Spinal cord (tissue), 10 donors: Measurements from ENCODE around the gene GUCA1A. TPM values are rescaled to one million over a fixed set of nuclear protein-coding genes. Genes with fewer than 3 reads are reported as not detected.
"Not testable (repeated sequence)": the region's sequence is repeated elsewhere in the genome, so short reads cannot be mapped to it uniquely, and the experiment has no call there.

ENCODE experiments used
- DNase-seq, 6 donors: peaks; one replicate each; pipeline versions ENCODE4 v3.0.0 to v3.0.0-alpha.2; 2013 to 2015; ENCODE audit warnings: low spot score in 6 of 6, low read depth in 4 of 6
- H3K27ac ChIP-seq: one replicate; pipeline ENCODE4 v1.5.1; 2013; ENCODE audit warnings: low read depth, low read length, control low read depth
- H3K27me3 ChIP-seq: one replicate; pipeline ENCODE4 v1.6.1; 2013; ENCODE audit warnings: low read length; ENCODE audit not compliant: control insufficient read depth, insufficient read depth
- H3K36me3 ChIP-seq: one replicate; pipeline ENCODE4 v1.6.1; 2013; ENCODE audit warnings: low read length; ENCODE audit not compliant: control insufficient read depth, insufficient read depth
- H3K4me1 ChIP-seq: one replicate; pipeline ENCODE4 v1.6.1; 2013; ENCODE audit warnings: low read length; ENCODE audit not compliant: control insufficient read depth, insufficient read depth
- H3K4me3 ChIP-seq: one replicate; pipeline ENCODE4 v1.5.1; 2013; ENCODE audit warnings: low read depth, low read length, control low read depth
- H3K9me3 ChIP-seq: one replicate; pipeline ENCODE4 v1.6.1; 2013; ENCODE audit warnings: low read length; ENCODE audit not compliant: control insufficient read depth, insufficient read depth
- WGBS: methylation state at CpG from one replicate; pipeline ENCODE4 v1.1.5; 2013; ENCODE audit warnings: missing lambda C conversion rate; ENCODE audit not compliant: insufficient coverage; 5-methylcytosine and 5-hydroxymethylcytosine counted together
- polyA plus RNA-seq, 2 donors: library from polyadenylated mRNA; unstranded; fragments of 120-200 nt; gene quantifications; one replicate each; pipeline ENCODE4 v1.2.1, GENCODE V29; 2013; ENCODE audit not compliant: insufficient read length in 2 of 2
- total RNA-seq, 2 donors: library from RNA; depleted of rRNA in 1 of 2; stranded (reverse); fragments of 120-200 nt in 1 of 2; fragments of >200 nt in 1 of 2; gene quantifications; one replicate each; pipeline versions ENCODE4 v1.2.3 to v1.2.4, GENCODE V29; 2013 to 2014
- donor health status: healthy.

GUCA1A gene
- total and polyA plus RNA-seq, 4 donors = 1.5 to 5.8 (median 3.1) TPM

- Histone ChIP-seq H3K4me1 (no peaks in the 10 kb centered on the region), H3K27ac (no peak overlapping the region), H3K27me3 (no peaks in the 10 kb centered on the region), H3K36me3 (peaks cover 12% of the 10 kb centered on the region), H3K9me3 (no peaks in the 10 kb centered on the region), H3K4me3 (no peak overlapping the region)
- no peak for DNase-seq
- WGBS = 89% methylated on average over 1 of the region's 1 CpG
Measured at GRCh38 chr6:42200035-42200434, 26.9 kb downstream of the GUCA1A start.

GRCh38 chr6:42201382-42201781 lies 28.2 kb downstream of the GUCA1A start:
- no peak overlapping the region for H3K4me3 ChIP-seq
- DNase-seq = no peak
- WGBS = no CpG with 5 or more reads among the region's 3 CpGs

GRCh38 chr6:42202131-42202915 lies 29.2 kb downstream of the GUCA1A start:
- not testable (repeated sequence) for H3K27ac ChIP-seq, H3K4me1 ChIP-seq, H3K4me3 ChIP-seq, H3K9me3 ChIP-seq, H3K27me3 ChIP-seq, DNase-seq
- peaks cover 16% of the 10 kb centered on the region for H3K36me3 ChIP-seq
- WGBS = 75% methylated on average over 3 of the region's 13 CpGs

More at GRCh38 chr6:42201382-42201781, 28.2 kb downstream of the GUCA1A start:
- no peaks in the 10 kb centered on the region for H3K27me3 ChIP-seq
- no peaks in the 10 kb centered on the region for H3K9me3 ChIP-seq
- H3K27ac ChIP-seq = no peak overlapping the region
- peaks cover 16% of the 10 kb centered on the region for H3K36me3 ChIP-seq
- H3K4me1 ChIP-seq = no peaks in the 10 kb centered on the region

GRCh38 chr6:42203183-42203582 lies 30.0 kb downstream of the GUCA1A start:
- WGBS = 100% methylated on average over 1 of the region's 3 CpGs
- Histone ChIP-seq H3K27me3 (no peaks in the 10 kb centered on the region), H3K36me3 (peaks cover 16% of the 10 kb centered on the region), H3K27ac (no peak overlapping the region), H3K4me3 (no peak overlapping the region), H3K4me1 (no peaks in the 10 kb centered on the region), H3K9me3 (no peaks in the 10 kb centered on the region)
- DNase-seq = no peak

- H3K27ac ChIP-seq = no peak overlapping the region
- H3K4me1 ChIP-seq = no peaks in the 10 kb centered on the region
- H3K9me3 ChIP-seq = no peaks in the 10 kb centered on the region
- H3K36me3 ChIP-seq = peaks cover 31% of the 10 kb centered on the region
- no peaks in the 10 kb centered on the region for H3K27me3 ChIP-seq
- 100% methylated on average over 3 of the region's 4 CpGs for WGBS
- H3K4me3 ChIP-seq = no peak overlapping the region
- no peak for DNase-seq
Measured at GRCh38 chr6:42204768-42205282, 31.7 kb downstream of the GUCA1A start.

GRCh38 chr6:42207559-42207958 lies 34.4 kb downstream of the GUCA1A start:
- H3K36me3 ChIP-seq = peaks cover 36% of the 10 kb centered on the region
- H3K9me3 ChIP-seq, DNase-seq, H3K27me3 ChIP-seq, H3K27ac ChIP-seq, H3K4me3 ChIP-seq, H3K4me1 ChIP-seq: not testable (repeated sequence)
- 80% methylated on average over 1 of the region's 2 CpGs for WGBS

- WGBS = no CpG with 5 or more reads among the region's 1 CpG
- H3K36me3 ChIP-seq = peaks cover 31% of the 10 kb centered on the region
- peaks cover 3% of the 10 kb centered on the region for H3K4me1 ChIP-seq
- no peak overlapping the region for H3K27ac ChIP-seq
- no peak overlapping the region for H3K4me3 ChIP-seq
- H3K9me3 ChIP-seq = no peaks in the 10 kb centered on the region
- DNase-seq = peak in 1 of 6 donors; percentile 31
- H3K27me3 ChIP-seq = no peaks in the 10 kb centered on the region
Measured at GRCh38 chr6:42210551-42210950, 37.4 kb downstream of the GUCA1A start.

GRCh38 chr6:42211726-42212125 lies 38.6 kb downstream of the GUCA1A start:
- DNase-seq = no peak
- Histone ChIP-seq H3K27ac (no peak overlapping the region), H3K27me3 (no peaks in the 10 kb centered on the region), H3K4me1 (peaks cover 10% of the 10 kb centered on the region), H3K4me3 (no peak overlapping the region), H3K36me3 (peaks cover 36% of the 10 kb centered on the region), H3K9me3 (no peaks in the 10 kb centered on the region)
- 100% methylated on average over 2 of the region's 6 CpGs for WGBS

- Histone ChIP-seq H3K27ac (no peak overlapping the region), H3K4me3 (no peak overlapping the region), H3K9me3 (no peaks in the 10 kb centered on the region), H3K4me1 (peaks cover 10% of the 10 kb centered on the region), H3K27me3 (no peaks in the 10 kb centered on the region), H3K36me3 (peaks cover 36% of the 10 kb centered on the region)
- WGBS = no CpG with 5 or more reads among the region's 3 CpGs
- DNase-seq = no peak
Measured at GRCh38 chr6:42212442-42212841, 39.3 kb downstream of the GUCA1A start.

- not testable (repeated sequence) for DNase-seq, H3K4me1 ChIP-seq, H3K4me3 ChIP-seq, H3K27ac ChIP-seq, H3K27me3 ChIP-seq, H3K9me3 ChIP-seq
- WGBS = 96% methylated on average over 8 of the region's 18 CpGs
- H3K36me3 ChIP-seq = peaks cover 13% of the 10 kb centered on the region
Measured at GRCh38 chr6:42216495-42216894, 43.3 kb downstream of the GUCA1A start.
